Liver (tissue), 9 donors: ENCODE data around the gene WNK2. TPM values are rescaled to one million over a fixed set of nuclear protein-coding genes. Genes with fewer than 3 reads are reported as not detected.

Experiments used
- DNase-seq: peaks from one replicate; pipeline ENCODE4 v3.0.0-alpha.2; 2017; ENCODE audit warnings: low spot score
- H3K27ac ChIP-seq, 2 donors: one replicate each; pipeline ENCODE4 v1.7.0; 2013; ENCODE audit warnings: inconsistent platforms in 2 of 2, low read length in 2 of 2, control low read depth in 1 of 2, low read depth in 1 of 2, mild to moderate bottlenecking in 1 of 2
- H3K27me3 ChIP-seq, 4 donors: one replicate each; pipeline versions ENCODE4 v1.6.1 to v1.7.0; 2013; ENCODE audit warnings: low read length in 3 of 4, inconsistent platforms in 1 of 4, mild to moderate bottlenecking in 1 of 4, moderate library complexity in 1 of 4; ENCODE audit not compliant: control insufficient read depth in 4 of 4, insufficient read depth in 4 of 4
- H3K36me3 ChIP-seq, 4 donors: one replicate each; pipeline versions ENCODE4 v1.6.1 to v1.7.0; 2013; ENCODE audit warnings: low read length in 3 of 4, mild to moderate bottlenecking in 3 of 4, low read depth in 1 of 4, moderate library complexity in 1 of 4; ENCODE audit not compliant: control insufficient read depth in 4 of 4, insufficient read depth in 3 of 4
- H3K4me1 ChIP-seq, 4 donors: one replicate each; pipeline versions ENCODE4 v1.6.1 to v1.7.0; 2013; ENCODE audit warnings: low read length in 3 of 4, mild to moderate bottlenecking in 3 of 4, moderate library complexity in 1 of 4; ENCODE audit not compliant: control insufficient read depth in 4 of 4, insufficient read depth in 4 of 4
- H3K4me3 ChIP-seq, 3 donors: one replicate each; pipeline versions ENCODE4 v1.6.1 to v1.7.0; 2013; ENCODE audit warnings: low read length in 3 of 3, control low read depth in 1 of 3, low read depth in 1 of 3, mild to moderate bottlenecking in 1 of 3
- H3K9ac ChIP-seq, 2 donors: one replicate each; pipeline ENCODE4 v1.7.0; 2013; ENCODE audit warnings: low read length in 2 of 2, mild to moderate bottlenecking in 2 of 2, moderate library complexity in 2 of 2, control low read depth in 1 of 2, low read depth in 1 of 2
- H3K9me3 ChIP-seq, 4 donors: one replicate each; pipeline versions ENCODE4 v1.6.1 to v1.7.0; 2013; ENCODE audit warnings: low read length in 3 of 4; ENCODE audit not compliant: control insufficient read depth in 4 of 4
- ATF3 ChIP-seq: IDR thresholded peaks from 2 replicates; pipeline ENCODE4 v1.6.1; 2016; ENCODE audit warnings: antibody characterized with exemption
- CTCF ChIP-seq: fragments of 150-350 bp; IDR thresholded peaks from 2 replicates; pipeline ENCODE4 v1.5.1; 2017; ENCODE audit warnings: improper control_type of control experiment, low read depth, low read length; ENCODE audit not compliant: missing input control
- EGR1 ChIP-seq, 2 donors: IDR thresholded peaks; 2 replicates each; pipeline ENCODE4 v1.6.1; 2016 to 2018; ENCODE audit warnings: antibody characterized with exemption in 2 of 2, low read depth in 2 of 2
- FOXA1 ChIP-seq: IDR thresholded peaks from 2 replicates; pipeline ENCODE4 v1.6.1; 2016; ENCODE audit warnings: antibody characterized with exemption
- FOXA2 ChIP-seq: IDR thresholded peaks from 2 replicates; pipeline ENCODE4 v1.6.1; 2016; ENCODE audit warnings: antibody characterized with exemption
- GABPA ChIP-seq, 2 donors: IDR thresholded peaks in 1 of 2; conservative IDR thresholded peaks in 1 of 2; 2 replicates each; pipeline ENCODE4 v1.6.1; 2016; ENCODE audit warnings: antibody characterized with exemption in 2 of 2, mild to moderate bottlenecking in 1 of 2, moderate library complexity in 1 of 2
- HNF4A ChIP-seq, 2 donors: conservative IDR thresholded peaks; 2 replicates each; pipeline ENCODE4 v1.6.1; 2016; ENCODE audit warnings: antibody characterized with exemption in 2 of 2, mild to moderate bottlenecking in 2 of 2
- HNF4G ChIP-seq: IDR thresholded peaks from 2 replicates; pipeline ENCODE4 v1.6.1; 2016; ENCODE audit warnings: antibody characterized with exemption
- JUND ChIP-seq, 2 donors: IDR thresholded peaks; 2 replicates each; pipeline ENCODE4 v1.6.1; 2016; ENCODE audit warnings: antibody characterized with exemption in 2 of 2
- NR2F2 ChIP-seq: IDR thresholded peaks from 2 replicates; pipeline ENCODE4 v1.6.1; 2016; ENCODE audit warnings: antibody characterized with exemption
- RAD21 ChIP-seq, 2 donors: IDR thresholded peaks; 2 replicates each; pipeline ENCODE4 v1.6.1; 2016; ENCODE audit warnings: antibody characterized with exemption in 2 of 2, mild to moderate bottlenecking in 2 of 2
- REST ChIP-seq: IDR thresholded peaks from 2 replicates; pipeline ENCODE4 v1.6.1; 2016; ENCODE audit warnings: antibody characterized with exemption, mild to moderate bottlenecking
- RXRA ChIP-seq, 2 donors: IDR thresholded peaks; 2 replicates each; pipeline ENCODE4 v1.6.1; 2017 to 2018; ENCODE audit warnings: antibody characterized with exemption in 2 of 2, mild to moderate bottlenecking in 1 of 2
- SP1 ChIP-seq: IDR thresholded peaks from 2 replicates; pipeline ENCODE4 v1.6.1; 2018; ENCODE audit warnings: antibody characterized with exemption, mild to moderate bottlenecking
- TAF1 ChIP-seq: conservative IDR thresholded peaks from 2 replicates; pipeline ENCODE4 v1.6.1; 2016; ENCODE audit warnings: antibody characterized with exemption, mild to moderate bottlenecking
- YY1 ChIP-seq: IDR thresholded peaks from 2 replicates; pipeline ENCODE4 v1.6.1; 2016; ENCODE audit warnings: antibody characterized with exemption, mild to moderate bottlenecking
- WGBS: extraction: QIAGEN DNeasy Blood & Tissue Kit; methylation state at CpG from one replicate; pipeline ENCODE4 v1.1.7; 2013; 5-methylcytosine and 5-hydroxymethylcytosine counted together
- polyA plus RNA-seq, 2 donors: library from polyadenylated mRNA; stranded (reverse) in 1 of 2; unstranded in 1 of 2; fragments of 200-250 nt in 1 of 2; fragments of >200 nt in 1 of 2; fragmentation: Nextera tagmentation in 1 of 2; extraction: Ambion mirVana in 1 of 2; gene quantifications; one replicate each; pipeline versions ENCODE4 v1.2.1 to v1.2.3, GENCODE V29; 2013 to 2015
- total RNA-seq, 2 donors: library from RNA; depleted of rRNA; stranded (reverse); fragments of >200 nt; gene quantifications; one replicate each; pipeline ENCODE4 v1.2.3, GENCODE V29; 2014
- donor health status: healthy.
- donor health status: healthy.
- donor health status: healthy.
- donor health status: healthy.
- donor health status: healthy.

Gene WNK2
- total and polyA plus RNA-seq, 4 donors: 0.65 to 4.4 (median 1.7) TPM

- WGBS: 75% methylated on average over 25 of the region's 25 CpGs
- no peak overlapping the region for H3K9ac ChIP-seq
- H3K27ac ChIP-seq: no peak overlapping the region
- no peaks in the 10 kb centered on the region for H3K4me1 ChIP-seq
- TF ChIP-seq RAD21 (IDR thresholded peaks at IDR 0.05) (no peak), NR2F2 (no peak), FOXA2 (no peak), HNF4G (no peak), JUND (IDR thresholded peaks at IDR 0.05) (no peak), YY1 (no peak), RXRA (IDR thresholded peaks at IDR 0.05) (no peak), SP1 (no peak), TAF1 (no peak), FOXA1 (no peak), ATF3 (no peak), GABPA (IDR thresholded peaks at IDR 0.05 in 1 of 2, conservative IDR thresholded peaks at IDR 0.05 in 1 of 2) (no peak), REST (no peak), HNF4A (conservative IDR thresholded peaks at IDR 0.05) (no peak), EGR1 (IDR thresholded peaks at IDR 0.05; ENCODE audit: low read depth in 2 of 2) (no peak)
- no peaks in the 10 kb centered on the region for H3K9me3 ChIP-seq
- H3K27me3 ChIP-seq: no peaks in the 10 kb centered on the region
- DNase-seq: no peak
- H3K36me3 ChIP-seq: no peaks in the 10 kb centered on the region
- no peak overlapping the region for H3K4me3 ChIP-seq
These were observed 24.2 kb downstream of the WNK2 start for GRCh38 chr9:93207860-93208734.

GRCh38 chr9:93209097-93209496 is 25.2 kb downstream of the WNK2 start:
- Histone ChIP-seq H3K9ac (no peak overlapping the region), H3K36me3 (no peaks in the 10 kb centered on the region), H3K27ac (no peak overlapping the region), H3K27me3 (no peaks in the 10 kb centered on the region), H3K9me3 (no peaks in the 10 kb centered on the region), H3K4me1 (no peaks in the 10 kb centered on the region), H3K4me3 (no peak overlapping the region)
- TF ChIP-seq SP1 (peak; percentile 24), NR2F2 (no peak), CTCF (no peak)
- no peak for DNase-seq
- WGBS: 82% methylated on average over 9 of the region's 9 CpGs
